Lower lobe of right lung (tissue), 2 donors: ENCODE measurements around the gene KRT31. TPM values are rescaled to one million over a fixed set of nuclear protein-coding genes. Genes with fewer than 3 reads are reported as not detected.

ENCODE experiments used
- ATAC-seq, 2 donors: fragments of 200-7000 bp; cut with Tn5 transposase; one replicate each; pipeline ENCODE4 v1.9.1; 2020 to 2022; ENCODE audit warnings: mild to moderate bottlenecking in 2 of 2, moderate library complexity in 2 of 2
- DNase-seq: peaks from one replicate; pipeline ENCODE4 v3.0.0-alpha.2; 2020
- H3K27ac ChIP-seq: fragments of 200-600 bp; one replicate; pipeline ENCODE4 v1.8.0; 2022
- H3K27me3 ChIP-seq: fragments of 200-600 bp; one replicate; pipeline ENCODE4 v1.8.0; 2022; ENCODE audit warnings: low read depth
- H3K36me3 ChIP-seq: fragments of 200-600 bp; one replicate; pipeline ENCODE4 v1.8.0; 2022; ENCODE audit warnings: mild to moderate bottlenecking
- H3K4me1 ChIP-seq: fragments of 200-600 bp; one replicate; pipeline ENCODE4 v1.8.0; 2022
- H3K4me3 ChIP-seq: fragments of 200-600 bp; one replicate; pipeline ENCODE4 v1.8.0; 2022; ENCODE audit warnings: mild to moderate bottlenecking
- H3K9me3 ChIP-seq: fragments of 200-600 bp; one replicate; pipeline ENCODE4 v1.8.0; 2022
- intact Hi-C: fragments of 100-400 bp; cut with DNase I; formaldehyde crosslinking; loops from one replicate; pipeline ENCODE4 v1.11.0; 2022
- total RNA-seq: library from RNA; stranded (reverse); fragmentation: NEBNext Ultra II Directional; extraction: Animal tissue kit (Norgen Biotek cat#: 25700); gene quantifications from one replicate; pipeline ENCODE4 v1.2.1, GENCODE V29; 2021
- TF ChIP-seq, protein P1 (sequence below): fragments of 200-600 bp; IDR thresholded peaks from one replicate; pipeline ENCODE4 v1.8.0; 2022; ENCODE audit warnings: antibody characterized with exemption, mild to moderate bottlenecking
- donor health status: DM: no; HTN: yes; CAD: no; lungs with severe emphysema.

KRT31 gene
- total RNA-seq, 1 donor from 2014 or later = not detected

DNA sequence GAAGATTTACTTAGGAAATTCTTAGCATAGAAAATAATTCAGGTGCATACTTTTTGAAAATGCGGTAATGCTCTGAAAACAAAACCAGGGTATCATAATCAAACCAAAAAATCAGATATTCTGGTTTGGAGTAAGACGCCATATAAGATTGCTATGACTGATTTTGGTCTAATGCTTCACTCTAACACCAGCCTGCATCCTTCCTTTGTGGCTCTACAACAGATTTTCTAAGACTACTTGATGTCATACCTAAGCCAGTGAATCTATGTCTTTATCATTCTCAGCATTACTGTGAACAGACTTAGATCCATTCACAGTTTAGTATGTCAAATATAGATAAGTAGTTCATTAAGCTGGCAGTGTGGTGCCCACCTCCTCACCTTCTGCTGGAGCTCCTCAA lies 28.4 kb downstream of the KRT31 start:
- H3K27ac ChIP-seq = no peak overlapping the region
- H3K4me3 ChIP-seq = no peak overlapping the region
- ATAC-seq (no peak), DNase-seq (no peak)
- no peaks in the 10 kb centered on the region for H3K4me1 ChIP-seq
- H3K36me3 ChIP-seq = no peaks in the 10 kb centered on the region
- TF ChIP-seq, protein P1, sequence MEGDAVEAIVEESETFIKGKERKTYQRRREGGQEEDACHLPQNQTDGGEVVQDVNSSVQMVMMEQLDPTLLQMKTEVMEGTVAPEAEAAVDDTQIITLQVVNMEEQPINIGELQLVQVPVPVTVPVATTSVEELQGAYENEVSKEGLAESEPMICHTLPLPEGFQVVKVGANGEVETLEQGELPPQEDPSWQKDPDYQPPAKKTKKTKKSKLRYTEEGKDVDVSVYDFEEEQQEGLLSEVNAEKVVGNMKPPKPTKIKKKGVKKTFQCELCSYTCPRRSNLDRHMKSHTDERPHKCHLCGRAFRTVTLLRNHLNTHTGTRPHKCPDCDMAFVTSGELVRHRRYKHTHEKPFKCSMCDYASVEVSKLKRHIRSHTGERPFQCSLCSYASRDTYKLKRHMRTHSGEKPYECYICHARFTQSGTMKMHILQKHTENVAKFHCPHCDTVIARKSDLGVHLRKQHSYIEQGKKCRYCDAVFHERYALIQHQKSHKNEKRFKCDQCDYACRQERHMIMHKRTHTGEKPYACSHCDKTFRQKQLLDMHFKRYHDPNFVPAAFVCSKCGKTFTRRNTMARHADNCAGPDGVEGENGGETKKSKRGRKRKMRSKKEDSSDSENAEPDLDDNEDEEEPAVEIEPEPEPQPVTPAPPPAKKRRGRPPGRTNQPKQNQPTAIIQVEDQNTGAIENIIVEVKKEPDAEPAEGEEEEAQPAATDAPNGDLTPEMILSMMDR = no peak
- intact Hi-C loops = no loop called here
- H3K27me3 ChIP-seq = no peaks in the 10 kb centered on the region
- H3K9me3 ChIP-seq = no peaks in the 10 kb centered on the region

DNA sequence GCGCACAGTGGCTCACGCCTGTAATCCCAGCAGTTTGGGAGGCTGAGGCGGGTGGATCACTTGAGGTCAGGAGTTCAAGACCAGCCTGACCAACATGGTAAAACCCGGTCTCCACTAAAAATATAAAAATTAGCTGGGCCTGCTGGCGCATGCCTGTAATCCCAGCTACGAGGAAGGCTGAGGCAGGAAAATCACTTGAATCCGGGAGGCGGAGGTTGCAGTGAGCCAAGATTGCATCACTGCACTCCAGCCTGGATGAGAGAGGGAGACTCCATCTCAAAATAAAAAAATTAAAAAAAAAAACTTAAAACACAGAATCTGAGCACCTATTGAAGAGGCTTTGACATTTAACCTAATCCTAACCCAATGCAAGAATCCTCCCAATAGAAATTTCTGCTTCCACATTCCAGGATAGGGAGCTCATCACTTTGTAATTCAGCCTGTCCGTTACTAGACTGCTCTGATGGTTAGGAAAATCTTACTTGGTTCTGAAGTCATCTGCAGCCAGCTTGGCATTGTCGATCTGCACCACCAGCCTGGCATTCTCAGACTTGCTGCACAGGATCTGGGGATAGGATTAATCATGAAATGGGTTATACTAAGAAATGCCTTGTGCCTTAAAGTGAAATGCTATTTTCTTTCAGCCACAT lies 29.9 kb downstream of the KRT31 start:
- TF ChIP-seq, protein P1 = no peak
- H3K9me3 ChIP-seq = no peaks in the 10 kb centered on the region
- ATAC-seq (no peak), DNase-seq (no peak)
- intact Hi-C loops = no loop called here
- H3K27me3 ChIP-seq = no peaks in the 10 kb centered on the region
- no peak overlapping the region for H3K4me3 ChIP-seq
- H3K4me1 ChIP-seq = no peaks in the 10 kb centered on the region
- no peak overlapping the region for H3K27ac ChIP-seq
- no peaks in the 10 kb centered on the region for H3K36me3 ChIP-seq

DNA sequence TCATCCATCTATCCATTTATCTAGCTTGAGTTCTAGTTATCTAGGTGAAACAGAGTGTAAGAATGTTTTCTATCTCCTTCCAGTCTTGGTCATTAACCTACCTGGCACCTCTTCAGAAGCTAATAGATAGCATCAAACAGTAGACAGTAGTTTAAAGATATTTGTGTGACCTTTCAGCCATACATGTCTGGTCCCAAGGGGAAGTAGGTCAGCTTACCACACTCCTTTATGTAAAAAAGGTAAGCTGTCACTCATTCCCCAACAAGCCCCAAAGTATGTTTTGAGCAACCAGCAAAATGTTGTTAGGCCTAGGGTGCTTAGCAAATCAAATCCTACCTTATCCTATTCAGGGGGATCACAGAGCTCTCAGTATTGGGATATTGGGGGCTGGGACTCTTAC lies 31.3 kb downstream of the KRT31 start:
- Histone ChIP-seq H3K4me3 (no peak overlapping the region), H3K27me3 (no peaks in the 10 kb centered on the region), H3K4me1 (no peaks in the 10 kb centered on the region), H3K36me3 (no peaks in the 10 kb centered on the region), H3K27ac (no peak overlapping the region), H3K9me3 (no peaks in the 10 kb centered on the region)
- DNase-seq = no peak
- intact Hi-C loops = no loop called here
- TF ChIP-seq, protein P1 = no peak
- no peak for ATAC-seq

DNA sequence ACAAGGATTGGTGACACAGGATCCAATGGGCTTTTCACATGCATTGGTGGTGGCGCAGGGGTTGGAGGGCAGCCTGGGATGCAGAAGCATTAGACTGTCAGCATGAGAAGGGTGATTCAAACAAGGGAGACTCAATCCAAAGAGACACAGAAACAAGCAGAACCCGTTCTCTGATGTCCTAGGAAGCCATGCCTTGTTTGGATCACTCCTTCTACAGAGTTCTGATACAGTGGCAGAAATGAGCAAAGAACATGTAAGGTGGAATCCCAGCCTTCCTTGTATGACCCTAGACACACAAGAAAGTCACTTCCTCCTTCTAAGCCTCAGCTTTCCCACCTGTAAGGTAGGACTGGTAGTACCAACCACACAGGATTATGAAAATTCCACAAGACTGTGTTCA lies 33.5 kb downstream of the KRT31 start:
- no peaks in the 10 kb centered on the region for H3K9me3 ChIP-seq
- no peak overlapping the region for H3K4me3 ChIP-seq
- TF ChIP-seq, protein P1 = no peak
- no peaks in the 10 kb centered on the region for H3K4me1 ChIP-seq
- no peaks in the 10 kb centered on the region for H3K36me3 ChIP-seq
- H3K27ac ChIP-seq = no peak overlapping the region
- no peak for DNase-seq
- H3K27me3 ChIP-seq = no peaks in the 10 kb centered on the region
- ATAC-seq = no peak
- intact Hi-C loops = no loop called here

DNA sequence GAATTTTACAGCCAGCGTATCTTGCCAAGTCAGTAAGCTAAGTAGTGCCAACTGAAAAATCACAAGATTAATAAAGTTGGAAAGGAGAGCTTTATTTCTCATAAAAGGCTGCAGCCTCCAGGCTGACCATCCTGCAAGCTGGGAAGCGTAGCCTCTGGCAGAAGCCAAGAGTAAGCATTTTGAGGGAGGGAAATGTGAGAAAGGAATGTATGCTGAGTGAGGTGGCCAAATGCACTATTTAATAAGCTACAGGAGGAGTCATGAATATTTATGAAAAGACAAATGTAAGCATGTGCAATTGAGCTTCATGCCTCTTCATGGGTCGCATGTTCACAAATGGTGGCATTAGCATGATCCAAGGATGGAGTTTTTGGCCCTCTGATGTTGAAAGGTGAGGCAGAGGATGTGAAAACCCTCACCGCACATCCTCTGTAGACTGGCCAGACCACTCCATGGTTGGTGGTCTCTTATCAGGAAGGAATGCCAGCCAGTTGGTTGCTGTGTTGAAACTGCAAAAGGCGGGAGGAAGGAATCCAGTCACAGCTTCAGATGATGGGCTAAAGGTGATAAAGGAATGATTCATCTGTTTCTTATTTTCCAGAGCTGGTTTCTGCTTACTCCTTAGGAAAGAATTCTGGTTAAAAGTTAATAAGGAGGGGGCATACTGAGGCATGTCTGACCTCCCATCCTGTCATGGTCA lies 37.0 kb downstream of the KRT31 start:
- H3K27ac ChIP-seq = no peak overlapping the region
- no peaks in the 10 kb centered on the region for H3K27me3 ChIP-seq
- TF ChIP-seq, protein P1 = no peak
- ATAC-seq (no peak), DNase-seq (no peak)
- intact Hi-C loops = no loop called here
- no peaks in the 10 kb centered on the region for H3K36me3 ChIP-seq
- no peaks in the 10 kb centered on the region for H3K4me1 ChIP-seq
- no peak overlapping the region for H3K4me3 ChIP-seq
- H3K9me3 ChIP-seq = no peaks in the 10 kb centered on the region
